Fibroblast of mammary gland (primary cell): ENCODE data around the gene IQCH.
"Not testable (repeated sequence)": the region's sequence is repeated elsewhere in the genome, so short reads cannot be mapped to it uniquely, and the experiment has no call there.

Experiments used
- DNase-seq: peaks from one replicate; pipeline ENCODE4 v3.0.0-alpha.2; 2010; ENCODE audit warnings: low read depth
- H3K4me3 ChIP-seq: 2 replicates; pipeline ENCODE4 v1.5.1; 2011; ENCODE audit warnings: low read depth, mild to moderate bottlenecking, low read length, moderate library complexity; ENCODE audit not compliant: control insufficient read depth
- CTCF ChIP-seq: conservative IDR thresholded peaks from 2 replicates; pipeline ENCODE4 v1.5.1; 2011; ENCODE audit warnings: low read depth, low read length, inconsistent platforms; ENCODE audit not compliant: control insufficient read depth, insufficient read depth

IQCH gene

GRCh38 chr15:67274236-67274635 lies 19.6 kb downstream of the IQCH start:
- H3K4me3 ChIP-seq: no peak overlapping the region
- TF ChIP-seq CTCF: no peak
- DNase-seq: no peak

GRCh38 chr15:67276666-67277065 lies 22.1 kb downstream of the IQCH start:
- no peak for TF ChIP-seq CTCF
- no peak for DNase-seq
- H3K4me3 ChIP-seq: no peak overlapping the region

- no peak overlapping the region for H3K4me3 ChIP-seq
- no peak for DNase-seq
- no peak for TF ChIP-seq CTCF
These were observed 25.6 kb downstream of the IQCH start for GRCh38 chr15:67280217-67280616.

- TF ChIP-seq CTCF: no peak
- no peak overlapping the region for H3K4me3 ChIP-seq
- DNase-seq: no peak
These were observed 27.1 kb downstream of the IQCH start for GRCh38 chr15:67281714-67282113.

- DNase-seq, H3K4me3 ChIP-seq: not testable (repeated sequence)
These were observed 31.0 kb downstream of the IQCH start for GRCh38 chr15:67285625-67286024.

GRCh38 chr15:67286400-67286799 lies 31.8 kb downstream of the IQCH start:
- not testable (repeated sequence) for H3K4me3 ChIP-seq

GRCh38 chr15:67290319-67290718 lies 35.7 kb downstream of the IQCH start:
- H3K4me3 ChIP-seq: no peak overlapping the region
- TF ChIP-seq CTCF: no peak
- DNase-seq: peak; percentile 58

More at GRCh38 chr15:67286400-67286799, 31.8 kb downstream of the IQCH start:
- not testable (repeated sequence) for DNase-seq

GRCh38 chr15:67296188-67296587 lies 41.6 kb downstream of the IQCH start:
- TF ChIP-seq CTCF: no peak
- H3K4me3 ChIP-seq: no peak overlapping the region
- no peak for DNase-seq
